NCI-H524 treated with DMSO at 0.1 percent for 48 hours (cell line): ENCODE data around the gene DNAH5.

ENCODE experiments used
- DNase-seq: peaks from one replicate; lab custom pipeline; 2025; lab: John Stamatoyannopoulos, UW

Gene DNAH5

DNA sequence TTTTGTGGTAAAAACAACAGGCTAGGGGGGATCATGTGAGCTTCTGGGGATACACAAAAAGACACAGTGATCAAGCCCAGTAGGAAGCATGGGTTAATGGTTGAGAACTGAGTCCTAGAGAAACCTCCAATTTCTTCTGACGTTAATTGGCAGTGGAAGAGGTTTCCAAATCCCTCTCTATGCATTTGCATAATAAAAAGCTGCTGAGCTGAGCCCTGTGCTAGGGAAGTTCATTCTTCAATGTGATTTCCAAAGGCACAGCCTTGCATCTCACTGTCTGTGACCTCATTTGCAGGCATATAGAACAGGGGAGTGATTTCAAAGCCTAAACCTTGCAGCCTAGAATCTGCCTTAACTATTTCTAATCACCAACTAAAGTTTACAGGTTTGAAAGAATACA is 812 bp downstream of the DNAH5 start:
- no peak for DNase-seq

DNA sequence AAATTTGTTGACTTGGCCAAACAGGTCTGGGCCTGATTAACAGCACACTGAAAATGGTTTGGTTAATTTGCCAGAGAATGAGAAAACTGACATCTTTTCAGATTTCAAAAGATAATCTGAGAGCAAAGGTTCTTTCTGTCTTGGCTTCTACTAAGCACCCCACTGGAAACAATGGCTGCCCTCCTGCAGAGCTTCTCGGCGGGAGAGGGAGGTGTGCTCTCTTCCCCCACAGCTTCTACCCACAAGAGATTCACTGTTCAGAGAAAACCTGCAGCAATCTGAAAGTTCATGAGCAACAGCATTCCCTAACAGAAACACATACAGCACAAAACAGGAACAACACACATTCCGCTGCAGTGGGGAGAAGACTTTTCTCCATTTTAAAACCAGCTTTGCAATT is 3.0 kb downstream of the DNAH5 start:
- no peak for DNase-seq

DNA sequence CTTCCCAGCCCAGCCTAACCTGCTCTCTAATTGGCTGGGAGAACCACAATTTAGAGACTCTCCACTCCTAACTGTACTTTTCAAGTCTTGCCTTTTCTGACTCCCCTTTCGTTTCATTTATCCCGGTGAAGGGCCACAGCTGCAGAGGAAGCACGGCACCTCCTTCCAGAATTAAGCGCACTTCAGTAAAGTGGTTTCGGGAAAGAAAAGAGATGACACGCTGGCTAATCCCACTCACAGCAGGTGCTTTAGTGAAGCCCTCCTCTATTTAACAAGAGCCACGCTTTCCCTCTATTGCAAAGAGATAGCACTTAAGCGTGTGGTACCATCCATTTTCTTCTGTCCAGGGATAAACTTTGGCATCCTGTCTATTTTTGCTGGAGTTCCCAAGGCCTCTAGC is 4.8 kb downstream of the DNAH5 start:
- peak; percentile 99 for DNase-seq

DNA sequence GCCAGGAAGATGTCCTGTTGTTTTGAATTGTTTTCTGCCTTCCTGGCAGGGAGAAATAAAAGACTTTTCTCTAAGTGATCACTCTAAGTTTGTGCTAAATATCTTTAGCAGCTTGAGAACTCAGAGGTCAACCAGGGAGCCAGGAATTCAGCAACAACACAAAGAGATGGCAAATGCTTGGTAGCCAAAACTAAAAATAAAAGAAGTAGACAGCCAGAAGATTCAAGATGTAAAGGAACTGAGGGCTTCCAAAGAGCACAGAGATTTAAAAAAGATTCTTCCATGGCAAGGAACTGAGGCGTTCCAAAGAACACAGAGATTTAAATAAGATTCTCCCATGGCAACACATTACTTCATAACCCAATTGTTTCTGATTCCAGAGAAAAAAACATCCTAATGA is 9.6 kb downstream of the DNAH5 start:
- no peak for DNase-seq

DNA sequence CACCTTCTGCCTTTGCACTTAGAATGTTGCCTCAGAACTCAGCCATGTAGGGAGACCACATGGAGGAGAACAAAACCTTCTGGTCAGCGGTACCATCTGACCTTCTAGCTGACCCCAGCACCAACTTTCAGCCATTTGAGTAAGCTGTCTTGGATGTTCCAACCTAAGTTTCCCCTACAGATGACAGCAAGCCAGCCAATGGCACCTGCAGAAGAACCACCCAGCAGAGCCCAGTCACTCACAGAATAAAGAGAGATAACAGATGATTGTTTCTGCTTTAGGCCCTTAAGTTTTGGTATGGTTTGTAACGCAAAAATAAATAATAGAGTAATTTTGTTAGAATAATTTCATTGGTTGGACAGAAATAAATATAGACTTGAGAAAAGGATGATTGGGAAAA is 10.4 kb downstream of the DNAH5 start:
- no peak for DNase-seq

DNA sequence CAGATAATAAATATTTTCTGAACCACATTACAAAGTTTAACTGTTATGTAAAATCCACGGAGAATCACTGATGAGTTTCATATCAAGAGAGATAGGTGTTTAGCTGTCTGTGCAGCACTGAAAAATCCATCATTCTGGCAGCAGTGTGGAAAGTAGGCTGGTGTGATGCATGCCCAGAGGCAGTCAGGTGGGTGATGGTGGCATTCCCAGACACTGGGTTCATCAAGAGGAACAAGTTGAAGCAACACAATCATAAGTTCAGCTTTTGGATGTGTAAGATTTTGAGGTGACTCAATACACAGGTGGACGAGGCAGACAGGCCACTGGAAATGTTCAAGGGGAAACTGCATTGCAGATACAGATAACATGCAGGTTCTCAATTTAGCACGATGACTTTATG is 11.9 kb downstream of the DNAH5 start:
- DNase-seq: no peak

DNA sequence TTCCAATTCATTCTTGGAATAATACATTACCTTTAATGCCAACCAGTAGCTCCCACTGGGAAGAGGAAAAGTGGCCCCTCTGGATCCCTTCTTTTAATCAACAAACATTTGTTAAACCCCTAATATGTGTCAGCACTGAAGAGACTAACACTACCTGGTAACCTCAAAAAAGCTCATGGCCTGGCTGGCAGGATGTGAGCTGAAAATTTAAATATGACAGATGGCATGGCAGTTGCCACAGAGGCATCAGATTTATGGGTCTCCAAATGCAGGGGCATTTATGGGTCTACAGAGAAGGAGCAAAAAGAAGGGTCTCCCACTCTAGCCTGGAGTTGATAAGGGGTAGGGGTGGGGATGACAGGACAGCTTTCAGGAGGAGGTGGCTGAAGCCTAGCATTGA is 12.5 kb downstream of the DNAH5 start:
- DNase-seq: peak; percentile 40

DNA sequence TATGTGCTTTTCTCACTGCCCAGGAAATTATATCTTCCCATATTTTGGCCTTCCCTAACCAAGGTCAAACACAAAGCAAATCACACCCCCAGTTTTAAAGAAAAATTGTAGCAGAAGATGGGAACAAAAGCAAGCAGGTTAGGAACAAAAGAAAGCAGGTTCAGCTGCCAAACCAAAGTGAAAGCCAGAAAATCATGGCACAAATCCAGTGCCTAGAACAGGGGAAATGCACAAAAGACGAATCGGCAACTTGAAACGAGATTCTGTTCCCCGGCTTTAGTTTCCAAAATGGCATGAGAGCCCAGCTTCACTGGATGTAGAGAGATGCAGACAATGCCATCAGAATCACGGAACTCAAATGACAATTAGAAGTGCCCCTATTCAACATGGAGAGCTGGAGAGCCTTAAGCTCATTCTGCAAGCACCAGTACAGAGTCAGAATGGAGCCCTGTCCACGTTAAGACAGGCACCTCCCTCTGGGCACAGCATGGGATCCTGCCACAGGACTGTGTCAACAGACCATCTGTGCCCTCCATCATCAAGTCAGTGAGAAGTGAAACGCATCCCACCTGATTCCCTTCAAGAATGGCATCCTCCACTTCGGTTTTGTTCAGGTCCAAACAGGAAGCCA is 13.8 kb downstream of the DNAH5 start:
- peak; percentile 44 for DNase-seq

DNA sequence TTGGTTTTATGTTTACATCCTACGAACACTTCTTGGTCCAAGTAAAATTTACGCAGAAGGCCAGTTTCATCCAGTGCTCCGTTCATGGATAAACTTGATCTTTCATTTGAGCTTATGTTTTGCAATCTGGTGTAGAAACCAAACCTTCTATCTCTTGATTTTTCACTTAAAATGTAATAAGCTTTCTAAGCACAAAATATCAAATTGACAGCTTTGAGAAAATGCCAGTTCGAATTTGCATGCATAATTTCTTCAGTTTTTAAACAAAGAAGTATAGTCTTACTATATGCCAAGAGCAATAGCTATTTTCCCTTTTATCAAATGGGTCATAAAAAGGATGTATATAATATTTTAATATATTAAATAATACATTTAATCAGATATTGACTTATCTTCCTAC is 17.8 kb downstream of the DNAH5 start:
- DNase-seq: no peak

DNA sequence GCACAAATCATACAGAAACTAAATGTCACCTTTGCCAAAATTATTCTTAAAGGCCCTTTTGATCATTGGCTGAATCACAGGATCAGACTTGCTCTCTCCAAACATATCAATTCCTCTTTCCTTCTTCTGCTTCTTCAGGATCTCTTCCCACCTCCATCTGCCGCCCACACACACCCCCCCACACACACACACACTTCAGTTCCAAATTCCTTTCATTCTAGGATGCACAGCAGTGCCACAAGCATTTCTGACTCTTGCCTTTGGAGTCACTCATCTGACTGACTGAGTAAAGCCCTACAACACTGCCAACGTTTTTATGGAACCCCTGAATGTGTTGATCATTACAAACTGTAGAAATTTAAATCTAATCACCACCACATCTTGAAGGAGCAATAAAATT is 22.9 kb downstream of the DNAH5 start:
- DNase-seq: no peak

DNA sequence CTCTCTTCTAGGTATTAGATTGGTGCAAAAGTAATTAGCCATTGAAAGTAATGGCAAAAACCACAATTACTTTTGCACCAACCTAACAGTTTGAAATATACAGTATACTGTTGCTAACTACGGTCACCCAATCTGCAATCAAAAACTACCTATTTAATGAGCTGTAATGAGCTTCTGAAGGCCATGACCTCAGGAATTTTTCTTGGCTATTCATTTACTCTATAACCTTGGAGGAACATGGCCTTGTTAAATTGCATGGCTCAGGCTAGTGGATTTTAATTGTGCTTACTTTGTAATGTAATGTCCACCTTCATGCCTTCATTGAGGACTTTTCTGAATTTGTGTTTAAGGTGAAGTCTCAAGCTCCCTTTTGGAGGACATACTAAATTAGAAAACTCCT is 24.7 kb downstream of the DNAH5 start:
- DNase-seq: no peak

DNA sequence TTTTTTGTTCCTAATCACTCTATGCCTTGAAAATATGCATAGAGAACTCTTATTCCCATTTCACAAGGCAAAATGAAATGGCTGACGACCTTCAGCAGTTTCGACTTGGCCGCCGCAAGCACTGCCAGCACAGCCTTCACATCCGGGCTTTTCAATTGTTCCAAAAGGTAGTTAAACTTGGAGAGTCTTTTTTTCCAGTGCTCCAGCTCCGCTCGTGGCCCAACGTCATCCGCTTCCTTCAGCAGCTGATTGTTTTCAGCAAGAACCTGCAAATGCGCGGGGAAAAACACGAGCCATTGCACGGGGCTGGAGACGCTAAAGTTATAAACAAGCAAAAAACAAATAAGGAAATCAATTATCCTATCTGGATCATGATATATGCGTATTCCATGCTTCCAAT is 25.4 kb downstream of the DNAH5 start:
- no peak for DNase-seq

DNA sequence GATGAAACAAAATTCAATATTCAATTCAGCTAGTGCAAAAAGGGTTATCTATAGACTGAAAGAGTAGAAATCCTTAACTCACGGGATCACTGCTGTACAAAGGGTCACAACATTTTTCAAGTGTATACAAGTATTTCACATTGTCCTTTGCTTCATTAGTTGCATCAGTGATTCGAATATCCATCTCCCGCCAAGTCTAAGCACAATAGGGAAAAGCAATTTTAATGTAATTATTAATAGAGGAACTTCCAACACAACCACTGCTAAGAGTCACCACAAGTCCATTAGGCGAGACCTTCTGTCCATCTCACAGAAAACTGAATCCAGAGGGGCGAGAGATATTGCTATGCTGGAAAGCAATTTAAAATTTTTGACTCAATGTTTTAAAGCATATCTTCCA is 27.4 kb downstream of the DNAH5 start:
- no peak for DNase-seq

DNA sequence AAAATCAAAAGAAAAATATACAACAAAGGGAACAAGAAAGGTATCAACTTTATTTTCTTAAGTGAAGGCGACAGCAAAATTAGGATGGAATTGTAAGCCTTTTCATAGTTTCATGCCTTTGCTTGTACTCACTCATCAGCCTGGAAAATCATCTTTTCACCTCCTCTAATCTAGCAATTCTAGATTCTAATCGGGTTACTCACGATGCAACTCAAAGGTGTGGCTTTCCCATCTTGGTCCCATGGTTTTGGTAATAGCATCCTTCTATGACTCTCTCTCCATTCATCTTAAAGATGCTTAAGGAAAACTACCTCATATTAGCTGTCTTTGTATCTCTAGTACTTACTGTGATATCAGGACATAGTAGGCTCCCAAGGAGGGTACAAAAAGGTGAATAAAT is 30.5 kb downstream of the DNAH5 start:
- no peak for DNase-seq

DNA sequence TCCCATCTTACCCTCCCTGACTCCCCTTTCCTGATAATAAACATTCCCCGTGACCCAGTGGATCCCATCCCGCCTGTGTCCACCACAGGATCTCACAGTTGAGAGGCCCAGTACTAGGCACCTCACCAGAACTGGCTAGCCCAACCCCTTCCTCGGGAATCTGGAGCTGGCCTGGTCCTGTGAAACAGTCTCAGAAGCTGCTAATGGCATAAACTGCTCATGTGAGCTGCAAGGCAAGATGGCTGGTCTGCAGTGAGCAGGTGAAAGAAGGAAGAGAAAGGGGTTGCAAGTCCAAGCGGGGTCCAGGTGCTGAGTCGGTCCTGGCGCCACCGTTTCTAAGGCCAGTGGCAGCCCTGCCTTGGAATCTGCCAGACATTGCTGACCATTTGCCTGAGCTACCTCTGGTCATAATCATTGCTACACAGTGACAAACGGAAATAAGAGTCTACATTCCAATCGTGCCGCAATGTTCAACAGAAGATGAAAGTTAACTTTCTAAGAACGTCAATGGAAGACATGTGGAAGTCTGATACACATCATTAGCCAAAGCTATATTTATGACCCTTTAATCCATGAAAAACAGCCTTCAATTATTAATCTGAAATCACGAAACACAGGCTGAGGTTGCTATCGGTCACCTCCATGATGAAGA is 33.7 kb downstream of the DNAH5 start:
- DNase-seq: no peak

DNA sequence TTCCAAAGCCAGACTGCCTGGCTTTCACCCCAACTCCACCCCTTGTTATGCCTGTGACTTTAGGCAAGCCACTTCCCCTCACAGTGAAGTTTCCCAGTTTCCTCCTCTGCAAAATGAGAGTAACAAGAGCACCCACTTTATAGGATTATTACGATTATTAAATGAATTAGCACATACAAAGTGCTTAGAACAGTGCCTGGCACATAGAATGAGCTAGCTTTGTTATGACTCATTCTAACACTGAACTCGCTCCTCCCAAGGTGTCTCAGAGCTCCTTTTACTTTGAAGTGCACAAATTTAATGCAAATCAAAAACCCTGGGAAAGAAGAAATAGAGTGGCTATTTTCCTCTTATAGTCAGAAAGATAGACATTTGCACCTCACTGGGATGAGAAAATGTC is 34.3 kb downstream of the DNAH5 start:
- no peak for DNase-seq

DNA sequence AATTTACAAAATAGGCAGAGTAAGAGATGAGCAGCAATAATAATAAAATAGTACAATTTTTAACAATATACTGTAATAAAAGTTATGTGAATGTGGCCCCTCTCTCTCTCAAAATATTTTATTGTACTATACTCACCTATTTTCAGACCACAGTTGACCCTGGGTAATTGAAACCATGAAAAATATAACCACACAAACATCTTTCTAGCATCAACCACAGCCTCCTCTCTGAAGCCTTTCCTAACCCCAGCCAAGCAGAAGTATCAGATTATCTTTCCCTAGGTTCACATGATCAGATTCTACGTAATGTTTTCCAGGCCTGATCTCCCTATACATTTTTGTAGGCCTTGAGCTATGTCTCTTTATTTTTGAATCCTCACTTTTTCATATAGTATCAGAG is 35.2 kb downstream of the DNAH5 start:
- no peak for DNase-seq

DNA sequence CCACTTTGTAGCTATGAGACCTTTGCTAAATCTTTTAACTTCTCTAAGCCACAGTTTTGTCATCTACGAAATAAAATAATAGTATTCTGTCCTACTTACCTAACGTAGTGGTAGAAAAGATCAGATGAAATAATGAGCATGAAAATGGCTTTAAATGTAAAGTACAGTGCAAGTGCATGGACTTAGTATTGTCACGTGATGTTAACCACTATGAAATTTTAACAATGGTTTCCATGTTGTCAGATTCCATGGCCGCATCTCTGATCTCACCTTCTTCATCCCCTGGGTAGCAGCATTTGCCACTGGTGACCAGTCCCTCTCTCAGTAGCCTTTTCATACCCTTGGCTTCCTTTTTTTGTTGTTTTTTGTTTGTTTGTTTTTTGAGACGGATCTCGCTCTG is 45.9 kb downstream of the DNAH5 start:
- no peak for DNase-seq

DNA sequence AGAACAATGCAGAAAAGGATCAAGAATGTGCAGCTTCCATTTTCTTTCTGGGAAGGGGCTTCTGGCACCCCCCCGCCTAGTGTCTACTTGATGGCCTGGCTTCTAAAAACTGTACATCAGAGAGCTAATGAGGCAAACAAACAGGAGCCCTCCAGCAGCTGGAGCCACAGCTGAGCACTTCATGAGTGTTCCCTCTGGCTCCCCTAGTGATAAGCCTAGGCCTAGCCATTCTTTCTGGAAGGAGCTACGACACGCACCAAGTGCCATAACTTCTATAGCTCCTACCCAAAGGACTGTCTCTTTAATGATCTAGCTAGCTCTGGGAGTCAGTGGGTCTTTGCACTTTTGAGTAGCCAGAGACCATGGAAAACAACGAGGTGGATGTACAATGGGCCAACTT is 66.1 kb downstream of the DNAH5 start:
- DNase-seq: no peak

DNA sequence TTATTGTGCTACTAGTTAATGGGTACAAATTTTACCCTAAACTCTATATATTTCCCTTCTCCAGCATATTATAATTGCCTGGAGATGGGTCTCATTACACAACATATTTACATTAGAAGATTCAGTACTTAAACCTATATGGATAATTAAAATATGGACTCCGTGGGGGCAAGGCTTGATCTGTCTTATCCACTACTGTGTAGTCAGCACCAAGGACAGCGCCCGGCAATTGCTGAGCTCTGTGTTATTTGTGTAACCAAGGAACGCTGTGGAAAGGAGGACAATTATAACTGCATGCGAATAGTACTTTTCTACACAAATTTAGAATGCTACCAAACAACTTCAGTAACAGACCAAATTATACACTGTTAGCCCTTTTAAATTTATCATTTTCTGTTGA is 77.7 kb downstream of the DNAH5 start:
- no peak for DNase-seq

DNA sequence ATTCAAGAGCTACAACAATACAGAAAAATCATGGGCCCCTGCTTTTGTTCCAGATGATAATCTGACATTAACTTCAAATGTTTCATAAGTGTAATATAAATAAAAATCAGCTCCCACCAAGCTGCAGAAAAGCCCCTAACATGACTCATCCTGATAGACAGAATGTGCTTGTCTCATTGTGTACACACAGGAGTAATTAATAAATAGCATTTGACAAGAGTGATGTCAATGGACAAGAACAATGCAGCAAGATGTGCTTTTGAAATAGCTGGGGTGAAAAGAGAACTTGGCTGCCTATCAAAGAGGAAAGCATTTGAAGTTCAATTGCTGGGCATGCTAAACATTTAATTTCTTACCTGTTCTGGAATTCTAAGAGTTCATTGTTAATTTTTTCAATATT is 79.2 kb downstream of the DNAH5 start:
- no peak for DNase-seq

DNA sequence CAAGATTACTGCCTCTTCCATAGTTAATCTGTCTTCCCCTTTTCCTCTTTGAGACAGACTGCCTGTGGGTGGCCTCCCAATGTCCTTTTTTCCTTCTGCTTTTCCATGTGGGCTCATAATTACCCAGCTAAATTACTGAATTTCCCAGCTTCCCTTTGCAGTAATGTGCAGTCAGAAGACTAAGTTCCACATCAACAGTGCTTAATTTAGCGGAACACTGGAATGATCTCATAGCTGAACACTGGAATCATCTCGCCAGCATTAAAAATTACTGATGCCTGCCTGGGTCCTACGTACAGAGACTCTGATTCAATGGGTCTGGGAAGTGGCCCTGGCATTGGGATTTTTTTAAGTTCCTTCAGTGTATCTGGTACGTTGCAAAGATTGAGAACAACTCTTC is 84.3 kb downstream of the DNAH5 start:
- no peak for DNase-seq

DNA sequence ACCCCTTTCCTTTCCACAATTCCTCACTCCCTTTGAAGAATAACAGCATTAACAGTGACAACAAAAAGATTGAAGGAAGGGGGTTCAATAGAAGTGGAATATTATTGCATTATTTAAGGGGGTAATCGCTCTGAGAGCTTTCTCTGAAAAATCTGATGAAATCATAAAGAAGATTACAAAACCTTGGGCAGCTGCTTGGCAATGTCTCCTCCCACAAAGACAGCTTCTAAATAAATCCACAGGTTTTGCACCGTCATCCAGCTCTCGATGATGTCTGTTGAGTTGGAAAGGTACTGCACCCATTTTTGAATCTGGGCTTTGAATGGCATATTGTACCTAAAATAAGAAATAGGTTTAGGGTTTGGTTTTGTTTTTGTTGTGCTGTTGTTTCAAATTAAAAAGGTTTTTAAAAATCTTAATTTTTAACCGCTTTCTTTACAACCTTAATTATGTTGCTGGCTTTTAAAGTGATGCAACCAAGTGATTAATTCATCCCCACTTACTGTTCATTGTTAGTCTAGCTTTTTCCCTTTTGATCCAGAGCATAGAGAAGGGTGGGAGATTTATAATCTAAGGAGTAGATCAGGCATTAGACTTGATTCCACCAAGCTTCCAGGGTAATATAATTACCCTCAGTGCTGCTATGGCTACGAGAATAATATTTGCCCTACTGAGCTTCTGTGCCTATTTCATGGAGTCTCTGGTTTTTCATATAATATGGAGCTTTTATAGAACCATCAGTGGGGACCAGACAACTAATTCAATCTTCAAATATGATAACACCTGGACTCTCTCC is 85.0 kb downstream of the DNAH5 start:
- DNase-seq: no peak
